Peyer's patch (tissue), 4 donors: ENCODE data around the gene SCN5A.

Experiments used
- POLR2A ChIP-seq, 2 donors: fragments of 450-650 bp; IDR thresholded peaks; one replicate each; pipeline ENCODE4 v1.5.1; 2017; ENCODE audit warnings: antibody characterized with exemption in 2 of 2, mild to moderate bottlenecking in 2 of 2, moderate library complexity in 2 of 2
- TF ChIP-seq, protein P1 (sequence below), 6 experiments: fragments of 450-650 bp in 4 of 6; fragments of 200-600 bp in 2 of 6; sonication (generic) in 1 of 6; IDR thresholded peaks; one replicate each; pipeline ENCODE4 v1.5.1; 2017 to 2019; ENCODE audit warnings: antibody characterized with exemption in 6 of 6, mild to moderate bottlenecking in 3 of 6, moderate library complexity in 1 of 6

DNA sequence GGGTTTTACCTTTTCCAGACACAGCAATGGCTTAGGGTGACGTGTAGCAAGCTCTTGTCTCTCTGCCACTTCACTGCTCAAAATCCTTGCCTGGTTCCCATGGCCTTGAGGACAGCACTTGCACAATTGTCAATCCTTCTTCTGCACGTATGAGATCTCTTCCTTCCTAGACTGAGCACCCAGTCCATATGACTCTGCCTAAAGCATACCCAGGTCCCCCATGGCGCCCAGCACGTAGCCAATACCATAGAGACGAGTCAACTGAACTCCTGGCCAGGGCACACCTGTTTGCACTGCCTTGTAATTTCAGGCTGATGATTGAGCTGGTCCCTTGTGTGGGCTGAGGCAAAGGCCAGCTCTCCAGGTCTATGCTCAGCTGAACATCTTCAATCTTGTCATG is 23.3 kb downstream of the SCN5A start:
- TF ChIP-seq POLR2A (IDR thresholded peaks at IDR 0.05): no peak
- TF ChIP-seq, protein P1, sequence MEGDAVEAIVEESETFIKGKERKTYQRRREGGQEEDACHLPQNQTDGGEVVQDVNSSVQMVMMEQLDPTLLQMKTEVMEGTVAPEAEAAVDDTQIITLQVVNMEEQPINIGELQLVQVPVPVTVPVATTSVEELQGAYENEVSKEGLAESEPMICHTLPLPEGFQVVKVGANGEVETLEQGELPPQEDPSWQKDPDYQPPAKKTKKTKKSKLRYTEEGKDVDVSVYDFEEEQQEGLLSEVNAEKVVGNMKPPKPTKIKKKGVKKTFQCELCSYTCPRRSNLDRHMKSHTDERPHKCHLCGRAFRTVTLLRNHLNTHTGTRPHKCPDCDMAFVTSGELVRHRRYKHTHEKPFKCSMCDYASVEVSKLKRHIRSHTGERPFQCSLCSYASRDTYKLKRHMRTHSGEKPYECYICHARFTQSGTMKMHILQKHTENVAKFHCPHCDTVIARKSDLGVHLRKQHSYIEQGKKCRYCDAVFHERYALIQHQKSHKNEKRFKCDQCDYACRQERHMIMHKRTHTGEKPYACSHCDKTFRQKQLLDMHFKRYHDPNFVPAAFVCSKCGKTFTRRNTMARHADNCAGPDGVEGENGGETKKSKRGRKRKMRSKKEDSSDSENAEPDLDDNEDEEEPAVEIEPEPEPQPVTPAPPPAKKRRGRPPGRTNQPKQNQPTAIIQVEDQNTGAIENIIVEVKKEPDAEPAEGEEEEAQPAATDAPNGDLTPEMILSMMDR (IDR thresholded peaks at IDR 0.05): no peak
